Skin epidermis (tissue), 12 donors: ENCODE measurements around the gene HOXB6.

ENCODE experiments used
- H3K27ac ChIP-seq, 21 experiments: fragments of 200-600 bp; sonication (generic) in 11 of 21; one replicate each; pipeline ENCODE4 v1.5.0; 2020; ENCODE audit warnings: mild to moderate bottlenecking in 3 of 21, inconsistent platforms in 2 of 21, moderate library complexity in 2 of 21
- H3K4me3 ChIP-seq, 7 experiments: fragments of 200-600 bp; sonication (generic) in 2 of 7; one replicate each; pipeline ENCODE4 v1.5.0; 2020; ENCODE audit warnings: inconsistent platforms in 2 of 7, mild to moderate bottlenecking in 2 of 7, moderate library complexity in 1 of 7

HOXB6 gene

GRCh38 chr17:48612854-48613691 is 8.3 kb upstream of the HOXB6 start:
- Histone ChIP-seq H3K4me3 (peak overlapping the region; percentile 0 to 56 (median 46)), H3K27ac (peak overlapping the region in 5 of 21 experiments; percentile 34 to 95 (median 82))

- H3K27ac ChIP-seq, result peak overlapping the region in 5 of 21 experiments; percentile 33 to 95 (median 82)
- H3K4me3 ChIP-seq, result peak overlapping the region in 6 of 7 experiments; percentile 0 to 56 (median 46)
These were observed 7.7 kb upstream of the HOXB6 start for GRCh38 chr17:48612456-48612853.

GRCh38 chr17:48611681-48612455 is 7.1 kb upstream of the HOXB6 start:
- H3K4me3 ChIP-seq, result peak overlapping the region in 6 of 7 experiments; percentile 0 to 56 (median 46)
- peak overlapping the region in 9 of 21 experiments; percentile 9 to 95 (median 63) for H3K27ac ChIP-seq

GRCh38 chr17:48611213-48611612 is 6.4 kb upstream of the HOXB6 start:
- Histone ChIP-seq H3K4me3 (peak overlapping the region; percentile 31 to 56 (median 46)), H3K27ac (peak overlapping the region in 12 of 21 experiments; percentile 40 to 95 (median 70))

- peak within 1 kb of the TSS; percentile 31 to 56 (median 46) for H3K4me3 ChIP-seq
- H3K27ac ChIP-seq, result peak within 1 kb of the TSS in 19 of 21 experiments; percentile 27 to 95 (median 63)
These were observed 5.8 kb upstream of the HOXB6 start, which contains the start of gene HOXB7 for GRCh38 chr17:48610282-48611211. HOXB7 (minus strand) TSS chr17:48611017; CDS start chr17:48610918, 99 bp downstream.

DNA sequence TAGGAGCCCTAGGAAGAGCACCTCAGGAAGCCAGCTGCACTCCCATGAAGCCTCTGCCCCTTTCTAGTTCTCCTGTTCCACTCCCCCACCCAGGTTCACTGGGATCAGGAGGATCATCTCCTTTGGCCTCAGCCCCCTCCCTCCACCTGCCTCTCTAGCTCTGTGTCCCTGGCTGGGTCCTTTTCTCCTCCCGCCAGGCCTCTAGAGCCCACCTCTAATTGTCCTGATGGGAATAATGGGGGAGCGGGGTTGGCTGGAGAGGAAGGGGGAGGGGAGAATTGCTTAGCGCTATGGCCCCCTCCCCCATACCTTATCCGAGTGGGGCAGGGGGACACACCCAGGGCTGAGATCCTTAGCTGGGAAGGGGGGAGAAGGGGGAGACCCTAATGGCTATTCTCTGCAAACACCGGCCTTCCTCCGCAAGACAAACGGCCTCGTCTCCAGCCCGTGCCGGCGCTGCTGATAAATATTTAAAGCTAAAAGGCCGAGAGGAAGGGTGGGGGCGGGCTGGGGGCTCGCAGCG is 5.0 kb upstream of the HOXB6 start:
- Histone ChIP-seq H3K27ac (peak overlapping the region in 13 of 21 experiments; percentile 27 to 95 (median 74)), H3K4me3 (peak overlapping the region; percentile 31 to 56 (median 46))

DNA sequence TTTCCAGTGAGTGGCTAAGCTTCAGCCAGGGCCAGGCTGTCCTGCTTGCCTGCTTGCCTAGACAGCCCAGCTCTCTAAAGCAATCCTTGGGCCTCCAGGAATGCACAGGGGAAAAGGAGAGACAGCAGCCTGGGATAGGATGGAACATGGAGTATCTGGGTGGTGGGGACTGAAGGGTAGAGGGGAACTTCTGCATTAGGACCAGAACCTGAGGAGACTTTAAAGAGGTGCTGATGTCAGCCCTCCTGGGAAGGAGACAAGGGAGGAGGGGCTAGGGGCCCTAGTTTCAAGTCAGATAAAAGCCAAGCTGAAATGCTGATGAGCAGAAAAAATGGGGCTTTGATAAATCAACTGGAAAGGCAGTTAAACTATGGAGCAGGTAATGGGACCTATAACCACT is 4.2 kb upstream of the HOXB6 start:
- Histone ChIP-seq H3K4me3 (no peak overlapping the region), H3K27ac (no peak overlapping the region)

- H3K4me3 ChIP-seq, result no peak overlapping the region
- no peak overlapping the region for H3K27ac ChIP-seq
These were observed 3.7 kb upstream of the HOXB6 start for GRCh38 chr17:48608494-48608834.

DNA sequence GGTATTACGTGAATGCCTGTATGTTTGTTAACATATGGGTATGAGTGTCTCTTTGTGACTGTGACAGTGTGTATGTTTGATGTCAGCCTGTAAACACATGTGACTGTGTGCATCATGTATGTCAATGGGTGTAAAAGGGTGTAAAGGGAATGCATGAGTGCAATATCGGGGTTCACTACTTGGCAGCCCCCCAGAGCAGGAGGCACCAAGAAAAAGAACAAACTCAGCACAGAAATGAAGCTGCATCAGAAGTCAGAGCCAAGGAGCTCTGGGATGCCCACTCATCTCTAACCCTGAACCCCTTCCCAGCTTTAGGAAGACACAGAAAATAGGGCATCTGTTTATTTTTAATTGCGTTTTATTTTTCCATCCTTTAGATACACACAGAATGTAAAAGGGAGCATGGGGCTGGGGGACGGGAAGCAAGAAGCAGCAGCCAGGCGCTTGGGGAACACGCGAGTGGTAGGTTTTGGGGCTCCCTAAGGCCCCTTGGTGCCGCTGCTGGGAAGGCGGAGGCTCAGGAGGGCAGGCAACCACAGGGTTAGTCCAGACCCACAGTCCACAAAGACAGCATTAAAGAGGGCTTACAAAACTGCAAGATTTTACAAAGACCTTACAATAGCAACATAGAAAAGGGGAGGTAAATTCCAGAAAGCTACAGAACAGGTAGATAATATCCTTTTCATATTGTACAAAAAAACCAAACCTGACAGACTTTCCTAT is 2.3 kb upstream of the HOXB6 start:
- Histone ChIP-seq H3K4me3 (no peak overlapping the region), H3K27ac (no peak overlapping the region)

DNA sequence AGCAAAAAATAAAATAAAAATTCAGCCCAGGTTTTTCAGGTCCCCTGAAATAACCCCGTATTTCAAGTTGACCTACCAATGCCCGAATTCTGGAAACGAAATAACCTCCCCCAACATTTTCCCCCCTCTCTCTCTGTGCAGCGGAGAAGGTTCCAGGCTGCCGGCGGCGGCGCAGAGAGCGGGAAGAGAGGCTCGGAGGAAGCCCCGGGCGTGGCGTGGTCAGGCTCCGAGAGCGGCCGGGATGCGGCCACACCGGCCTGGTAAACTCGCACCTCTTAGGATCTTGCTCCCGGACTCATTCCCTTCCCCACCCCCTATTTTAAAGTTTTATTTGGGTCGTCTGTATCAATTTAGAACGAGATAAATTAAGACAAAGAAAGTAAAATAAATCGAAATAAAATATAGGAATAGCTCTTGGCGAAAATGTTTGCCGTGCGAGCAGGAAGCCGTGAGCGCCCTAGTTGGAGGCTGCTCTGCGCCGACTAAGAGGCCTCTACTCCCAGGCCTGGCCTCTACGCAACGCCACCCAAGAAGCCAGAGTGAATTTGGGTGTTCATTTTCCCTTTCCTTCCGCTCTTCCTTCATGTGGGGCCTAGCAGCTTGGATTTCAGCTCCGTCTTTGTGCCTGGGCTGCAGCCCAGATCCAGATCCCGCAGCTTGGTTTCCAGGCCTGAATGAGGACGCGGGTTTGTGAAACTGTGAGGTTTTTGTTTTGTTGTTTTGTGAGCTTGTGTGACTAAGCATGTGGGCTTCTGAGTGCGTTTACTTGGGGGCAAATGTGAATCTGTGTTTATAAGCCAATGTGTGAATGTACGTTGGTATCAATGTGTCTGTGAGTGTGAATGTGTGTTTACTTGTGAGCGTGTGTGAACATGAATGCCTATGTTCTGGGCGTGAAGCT is 1.5 kb upstream of the HOXB6 start:
- H3K27ac ChIP-seq, result no peak overlapping the region
- no peak overlapping the region for H3K4me3 ChIP-seq

GRCh38 chr17:48605409-48605919 is 678 bp upstream of the HOXB6 start:
- Histone ChIP-seq H3K4me3 (no peak overlapping the region), H3K27ac (peak overlapping the region in 3 of 21 experiments; percentile 53 to 80 (median 75))

DNA sequence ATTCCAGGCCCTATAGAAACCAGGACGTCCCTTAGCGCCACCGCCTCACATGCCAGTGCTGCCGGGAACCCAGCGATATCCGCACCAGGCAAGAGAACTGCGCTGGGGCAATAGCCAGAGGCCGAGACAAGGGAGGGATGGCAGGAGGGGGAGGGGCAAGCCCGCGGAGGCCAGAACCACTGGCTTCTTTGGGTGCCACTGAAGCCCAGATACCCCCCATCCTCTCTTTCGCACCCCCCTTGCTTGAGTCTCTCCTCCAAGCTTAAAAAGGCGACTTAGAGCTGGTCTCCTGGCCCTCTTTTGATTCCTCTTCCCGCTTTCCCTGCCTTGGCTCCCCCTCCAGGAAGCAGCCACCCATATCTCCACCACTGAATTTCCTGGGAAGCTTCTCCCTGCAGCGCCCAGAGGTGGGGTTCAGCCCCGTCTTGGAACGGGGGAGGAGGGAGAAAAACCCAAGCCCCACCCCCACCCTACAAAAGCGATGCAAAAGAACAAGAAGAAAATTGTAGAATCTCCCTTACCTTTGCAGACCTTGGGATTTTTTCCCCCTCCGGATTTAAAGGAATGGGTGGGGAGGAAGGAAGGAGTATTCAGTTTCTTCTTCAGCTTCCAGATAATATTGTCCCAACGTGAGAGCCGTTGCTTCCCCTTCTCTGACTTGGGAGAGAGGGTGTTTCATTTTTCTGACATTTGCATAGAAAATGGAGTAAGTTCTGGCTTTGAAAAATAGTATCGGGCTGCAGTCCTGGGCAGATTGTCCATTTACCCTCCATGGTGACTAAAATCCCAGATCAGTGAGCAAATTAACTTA is 622 bp downstream of the HOXB6 start:
- Histone ChIP-seq H3K4me3 (peak overlapping the region in 3 of 7 experiments; percentile 24 to 25 (median 25)), H3K27ac (peak overlapping the region in 6 of 21 experiments; percentile 15 to 80 (median 39))

GRCh38 chr17:48601539-48602425 is 3.0 kb downstream of the HOXB6 start:
- H3K4me3 ChIP-seq, result peak overlapping the region in 1 of 7 experiments; percentile 25
- no peak overlapping the region for H3K27ac ChIP-seq

GRCh38 chr17:48601207-48601538 is 3.6 kb downstream of the HOXB6 start:
- Histone ChIP-seq H3K4me3 (no peak overlapping the region), H3K27ac (no peak overlapping the region)

DNA sequence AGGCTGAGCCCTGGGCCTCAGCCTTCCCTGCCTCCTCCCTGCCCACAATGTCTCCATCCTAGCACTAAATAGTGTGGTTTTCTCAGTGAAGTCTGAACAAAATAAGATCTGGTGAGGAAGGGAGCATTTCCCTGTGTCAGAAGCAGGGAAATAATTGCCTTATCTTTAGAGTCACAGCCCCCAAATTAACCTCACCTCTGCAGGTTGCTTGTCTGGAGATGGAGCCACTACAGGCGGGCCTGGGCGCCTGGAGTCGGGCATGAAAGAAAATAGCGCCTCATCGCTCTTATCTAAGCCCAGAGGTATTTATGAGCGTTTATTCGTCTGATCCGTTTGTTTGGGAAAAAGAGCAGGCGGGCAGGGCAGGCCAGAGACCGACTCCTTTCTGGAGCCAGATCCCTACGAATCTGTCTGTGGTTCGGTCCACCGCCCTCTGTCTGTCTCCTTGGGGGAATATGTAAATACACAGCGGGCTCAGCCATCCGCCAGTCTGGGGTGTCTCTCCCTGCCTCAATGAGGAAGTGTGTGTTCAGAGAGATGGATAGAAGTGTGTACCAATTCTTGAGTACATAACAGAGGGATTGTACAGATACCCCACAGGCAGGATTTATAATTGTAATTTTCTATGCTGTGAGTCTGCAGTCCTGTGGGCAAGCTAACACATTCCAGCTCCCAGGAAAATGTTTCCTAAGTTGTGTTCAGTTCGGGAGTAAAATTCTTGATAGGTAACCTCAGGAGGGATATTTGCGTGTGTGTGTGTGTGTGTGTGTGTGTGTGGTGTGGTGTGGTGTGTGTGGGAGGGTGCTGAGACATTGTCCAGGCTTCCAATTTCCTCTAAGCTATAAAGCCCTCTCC is 4.3 kb downstream of the HOXB6 start:
- no peak overlapping the region for H3K4me3 ChIP-seq
- no peak overlapping the region for H3K27ac ChIP-seq
